K562 (cell line): ENCODE data around the gene SIK3. TPM values are rescaled to one million over a fixed set of nuclear protein-coding genes. Genes with fewer than 3 reads are reported as not detected.

Source experiments
- ATAC-seq: fragments of 200-7000 bp; cut with Tn5 transposase; 3 replicates; pipeline ENCODE4 v1.9.1; 2020; ENCODE audit warnings: moderate library complexity
- BruUV-seq: library from RNA; stranded (reverse); fragments of 400-500 nt; replicated peaks from 2 replicates; lab custom pipeline; 2021; lab: Mats Ljungman, UMichigan
- CTCF ChIA-PET: fragments of 300-600 bp; formaldehyde crosslinking; extraction: SDS; loops from one replicate; lab custom pipeline; 2021; ENCODE audit warnings: low intra/inter-chr PET ratio; lab: Yijun Ruan, JAX
- POLR2A ChIA-PET: fragments of 300-600, 350-650 bp; sonication (Branson Sonifier 250); formaldehyde crosslinking; extraction: SDS; loops from one replicate; lab custom pipeline; 2021; ENCODE audit warnings: antibody characterized with exemption, inconsistent platforms; lab: Yijun Ruan, JAX
- DNase-seq, 4 experiments: peaks; one replicate each; pipeline versions ENCODE4 v3.0.0 to v3.0.0-alpha.2; 2011 to 2018; ENCODE audit warnings: low spot score in 3 of 4, mixed read lengths in 3 of 4; ENCODE audit errors: extremely low read depth in 1 of 4
- FAIRE-seq: peaks from 2 replicates; lab custom pipeline; 2011; peaks lifted over from hg19 to GRCh38; lab: Jason Lieb, UNC
- H2AFZ ChIP-seq: 2 replicates; pipeline ENCODE4 v1.6.0; 2011; ENCODE audit warnings: low read depth, low read length, control low read depth, inconsistent platforms
- H3K27ac ChIP-seq: fragments of 200-600 bp; 3 replicates; pipeline ENCODE4 v1.8.0; 2011; ENCODE audit warnings: low read depth, mild to moderate bottlenecking, control low read depth, inconsistent platforms, low read length, moderate library complexity, mixed read lengths; ENCODE audit errors: extremely low read depth
- H3K27me3 ChIP-seq, 2 experiments: fragments of 300-600 bp in 1 of 2; 2 replicates in 1 of 2; 3 replicates in 1 of 2; pipeline versions ENCODE4 v1.6.0 to v1.8.0; 2011; ENCODE audit warnings: inconsistent platforms in 2 of 2, low read length in 2 of 2, mild to moderate bottlenecking in 1 of 2, mixed read lengths in 1 of 2, moderate library complexity in 1 of 2; ENCODE audit not compliant: control insufficient read depth in 2 of 2, insufficient read depth in 2 of 2
- H3K36me3 ChIP-seq: fragments of 300-600 bp; 3 replicates; pipeline ENCODE4 v1.8.0; 2011; ENCODE audit warnings: mild to moderate bottlenecking, low read length, inconsistent platforms; ENCODE audit not compliant: control insufficient read depth, insufficient read depth
- H3K4me1 ChIP-seq, 2 experiments: fragments of 200-600 bp in 1 of 2; replicated peaks in 1 of 2; 2 replicates in 1 of 2; 3 replicates in 1 of 2; pipeline versions ENCODE4 v1.5.1 to v1.8.0; 2011; ENCODE audit warnings: inconsistent platforms in 2 of 2, low read length in 2 of 2, mild to moderate bottlenecking in 1 of 2, mixed read lengths in 1 of 2, moderate library complexity in 1 of 2; ENCODE audit not compliant: control insufficient read depth in 2 of 2, insufficient read depth in 2 of 2
- H3K4me2 ChIP-seq: 2 replicates; pipeline ENCODE4 v1.6.1; 2011; ENCODE audit warnings: low read length, control low read depth, inconsistent platforms, mixed read lengths; ENCODE audit not compliant: insufficient read depth
- H3K4me3 ChIP-seq: fragments of 200-600 bp; sonication (generic), shearing (Covaris generic); 2 replicates; pipeline ENCODE4 v1.5.1; 2016; ENCODE audit warnings: control low read depth, inconsistent platforms
- H3K79me2 ChIP-seq: fragments of 200-600 bp; 3 replicates; pipeline ENCODE4 v1.8.0; 2011; ENCODE audit warnings: low read length, inconsistent platforms; ENCODE audit not compliant: control insufficient read depth, insufficient read depth
- H3K9ac ChIP-seq, 2 experiments: 2 replicates each; pipeline versions ENCODE4 v1.6.0 to v1.6.1; 2011; ENCODE audit warnings: low read depth in 2 of 2, low read length in 2 of 2, control low read depth in 1 of 2, inconsistent platforms in 1 of 2, mild to moderate bottlenecking in 1 of 2, mixed read lengths in 1 of 2; ENCODE audit not compliant: insufficient read depth in 1 of 2
- H3K9me1 ChIP-seq: one replicate; pipeline ENCODE4 v1.6.0; 2011; ENCODE audit warnings: inconsistent platforms, mild to moderate bottlenecking, low read length, moderate library complexity; ENCODE audit not compliant: control insufficient read depth, insufficient read depth
- H3K9me3 ChIP-seq: replicated peaks from 2 replicates; pipeline ENCODE4 v1.5.1; 2011; ENCODE audit warnings: low read depth, low read length, inconsistent platforms; ENCODE audit not compliant: control insufficient read depth, insufficient read depth
- H4K20me1 ChIP-seq: replicated peaks from 2 replicates; pipeline ENCODE4 v1.6.1; 2011; ENCODE audit warnings: low read length, inconsistent platforms, mixed read lengths; ENCODE audit not compliant: control insufficient read depth, insufficient read depth
- ARID1B ChIP-seq: fragments of 450-650 bp; IDR thresholded peaks from 2 replicates; pipeline ENCODE4 v1.6.1; 2016; ENCODE audit warnings: antibody characterized with exemption, mild to moderate bottlenecking, inconsistent platforms
- BACH1 ChIP-seq: fragments of 200-800 bp; sonication (Bioruptor generic); IDR thresholded peaks from 2 replicates; pipeline ENCODE4 v1.6.1; 2016; ENCODE audit warnings: missing genetic modification characterization, missing compliant biosample characterization
- ELF4 ChIP-seq: fragments of 450-650 bp; formaldehyde crosslinking; IDR thresholded peaks from 2 replicates; pipeline ENCODE4 v1.4.0; 2022; ENCODE audit warnings: missing genetic modification characterization
- HEY1 ChIP-seq: fragments of 250-450 bp; sonication (Bioruptor Pico); IDR thresholded peaks from 2 replicates; pipeline ENCODE4 v1.5.0; 2020; ENCODE audit warnings: mild to moderate bottlenecking, moderate library complexity, borderline replicate concordance
- KAT8 ChIP-seq: fragments of 450-650 bp; IDR thresholded peaks from 2 replicates; pipeline ENCODE4 v1.6.1; 2016; ENCODE audit warnings: low read depth, mild to moderate bottlenecking
- KLF6 ChIP-seq: fragments of 250-450 bp; sonication (Bioruptor Pico); IDR thresholded peaks from 2 replicates; pipeline ENCODE4 v1.4.0; 2020; ENCODE audit warnings: mild to moderate bottlenecking, moderate library complexity, borderline replicate concordance
- L3MBTL2 ChIP-seq: fragments of 450-650 bp; IDR thresholded peaks from 2 replicates; pipeline ENCODE4 v1.6.1; 2016; ENCODE audit warnings: mild to moderate bottlenecking, moderate library complexity
- MEIS2 ChIP-seq: fragments of 450-650 bp; IDR thresholded peaks from 2 replicates; pipeline ENCODE4 v1.6.1; 2014; ENCODE audit warnings: mild to moderate bottlenecking; ENCODE audit not compliant: partially characterized antibody
- MXI1 ChIP-seq: IDR thresholded peaks from 2 replicates; pipeline ENCODE4 v1.6.1; 2011; ENCODE audit warnings: low read depth, mild to moderate bottlenecking, improper control_type of control experiment, low read length
- MYBL2 ChIP-seq, 2 experiments: fragments of 450-650 bp in 1 of 2; sonication (generic) in 1 of 2; formaldehyde crosslinking in 1 of 2; IDR thresholded peaks; 2 replicates each; pipeline versions ENCODE4 v1.6.1 to v1.8.1; 2017 to 2022; ENCODE audit warnings: borderline replicate concordance in 1 of 2, inconsistent platforms in 1 of 2, low read depth in 1 of 2, mild to moderate bottlenecking in 1 of 2, missing genetic modification reagents in 1 of 2, moderate library complexity in 1 of 2
- RBM25 ChIP-seq: fragments of 200-400 bp; formaldehyde crosslinking; IDR thresholded peaks from 2 replicates; pipeline ENCODE4 v1.6.1; 2018; ENCODE audit warnings: low read length, low read depth, moderate library complexity; ENCODE audit not compliant: severe bottlenecking
- ZBTB17 ChIP-seq: fragments of 450-650 bp; formaldehyde crosslinking; IDR thresholded peaks from 2 replicates; pipeline ENCODE4 v1.4.0; 2020; ENCODE audit warnings: mild to moderate bottlenecking
- ZEB2 ChIP-seq: fragments of 450-650 bp; IDR thresholded peaks from 2 replicates; pipeline ENCODE4 v1.6.1; 2016
- ZKSCAN3 ChIP-seq: fragments of 250-450 bp; sonication (Bioruptor Pico); IDR thresholded peaks from 2 replicates; pipeline ENCODE4 v1.4.0; 2020
- ZNF175 ChIP-seq: fragments of 200-800 bp; sonication (Bioruptor generic); IDR thresholded peaks from 2 replicates; pipeline ENCODE4 v1.6.1; 2016; ENCODE audit warnings: low read depth, mild to moderate bottlenecking, missing genetic modification characterization, missing compliant biosample characterization
- WGBS: fragments of 100-300 bp; shearing (Covaris generic); methylation state at CpG from one replicate; pipeline ENCODE4 v1.1.6; 2016; ENCODE audit warnings: low coverage, mixed read lengths; ENCODE audit not compliant: insufficient coverage; ENCODE audit errors: missing lambda C conversion rate; 5-methylcytosine and 5-hydroxymethylcytosine counted together
- in situ Hi-C: fragments of 300-500 bp; cut with MboI; formaldehyde crosslinking; loops from 4 replicates; pipeline ENCODE4 v1.15.0; 2018; ENCODE audit warnings: inconsistent platforms, mixed read lengths
- intact Hi-C: fragments of 100-400 bp; cut with micrococcal nuclease; formaldehyde crosslinking; loops from 2 replicates; pipeline ENCODE4 v1.14.2; 2022
- polyA plus RNA-seq, 8 experiments: library from polyadenylated mRNA; depleted of rRNA in 4 of 8; stranded (reverse) in 5 of 8; unstranded in 3 of 8; fragments of >200 nt; fragmentation: Nextera tagmentation in 2 of 8; fragmentation: Illumina TruSeq in 1 of 8; extraction: Ambion mirVana in 2 of 8; extraction: Trizol in 1 of 8; gene quantifications; 2 replicates each; pipeline versions ENCODE4 v1.2.1 to v1.2.3, GENCODE V29; 2011 to 2014; ENCODE audit warnings: inconsistent platforms in 1 of 8, missing spikeins in 1 of 8
- total RNA-seq, 7 experiments: library from RNA; depleted of rRNA in 6 of 7; stranded (reverse); fragments of >200 nt in 6 of 7; fragmentation: Illumina TruSeq in 2 of 7; extraction: Trizol in 2 of 7; gene quantifications; 2 replicates each; pipeline versions ENCODE4 v1.2.1 to v1.2.3, GENCODE V29; 2011 to 2021; ENCODE audit warnings: low replicate concordance in 1 of 7
- TF ChIP-seq, protein P1 (sequence below): fragments of 450-650 bp; formaldehyde crosslinking; IDR thresholded peaks from 2 replicates; pipeline ENCODE4 v1.4.0; 2020; ENCODE audit warnings: mild to moderate bottlenecking
- TF ChIP-seq, protein P2 (sequence below): fragments of 150-350 bp; IDR thresholded peaks from 2 replicates; pipeline ENCODE4 v1.6.1; 2014; ENCODE audit warnings: low read depth, mild to moderate bottlenecking, low read length, borderline replicate concordance

Gene SIK3
- total and polyA plus RNA-seq, 9 of the 15 experiments (the other 6 are each of a cell fraction or from before 2014, with no cell fraction given), result 1.6 to 21.6 (median 8.0) TPM

DNA sequence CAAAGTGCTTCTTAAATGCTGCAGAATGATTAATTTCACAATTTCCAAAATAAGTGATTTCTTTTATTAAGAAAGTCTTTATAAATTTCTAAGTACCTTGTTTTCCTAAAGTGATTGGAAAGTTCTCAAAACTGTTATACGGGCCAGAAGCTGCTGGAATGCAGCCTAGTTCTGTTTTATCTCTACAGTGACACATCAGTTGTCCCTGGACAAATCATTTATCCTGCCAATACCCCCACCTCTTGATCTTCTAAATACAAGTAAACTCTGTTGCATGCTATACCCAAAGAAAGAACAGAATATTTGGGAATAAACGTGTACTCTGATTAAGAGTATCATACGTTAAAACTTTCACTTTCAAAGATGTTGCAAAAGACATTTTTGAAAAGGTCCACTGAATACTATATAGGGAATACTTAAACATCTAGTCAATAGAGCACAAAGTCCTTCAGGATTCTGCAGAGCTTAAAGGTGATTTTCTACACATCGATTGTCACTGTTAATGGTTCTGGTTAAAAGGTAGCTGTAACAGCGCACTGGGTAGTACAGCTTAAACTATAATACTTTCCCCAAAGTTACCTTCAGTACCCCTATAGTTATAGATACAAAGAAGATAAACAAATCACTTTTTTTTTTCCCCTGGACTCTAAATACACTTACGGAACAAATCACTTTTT is 168.7 kb downstream of the SIK3 start:
- H3K79me2 ChIP-seq, result no peaks in the 10 kb centered on the region
- TF ChIP-seq KAT8, result no peak
- no peak for TF ChIP-seq RBM25
- no peak for TF ChIP-seq ELF4 (CRISPR knock-in tag)
- no peak for TF ChIP-seq ZKSCAN3 (CRISPR knock-in tag)
- TF ChIP-seq, protein P1, sequence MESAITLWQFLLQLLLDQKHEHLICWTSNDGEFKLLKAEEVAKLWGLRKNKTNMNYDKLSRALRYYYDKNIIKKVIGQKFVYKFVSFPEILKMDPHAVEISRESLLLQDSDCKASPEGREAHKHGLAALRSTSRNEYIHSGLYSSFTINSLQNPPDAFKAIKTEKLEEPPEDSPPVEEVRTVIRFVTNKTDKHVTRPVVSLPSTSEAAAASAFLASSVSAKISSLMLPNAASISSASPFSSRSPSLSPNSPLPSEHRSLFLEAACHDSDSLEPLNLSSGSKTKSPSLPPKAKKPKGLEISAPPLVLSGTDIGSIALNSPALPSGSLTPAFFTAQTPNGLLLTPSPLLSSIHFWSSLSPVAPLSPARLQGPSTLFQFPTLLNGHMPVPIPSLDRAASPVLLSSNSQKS (CRISPR knock-in tag), result no peak
- TF ChIP-seq MEIS2, result peak; percentile 46
- TF ChIP-seq, protein P2, sequence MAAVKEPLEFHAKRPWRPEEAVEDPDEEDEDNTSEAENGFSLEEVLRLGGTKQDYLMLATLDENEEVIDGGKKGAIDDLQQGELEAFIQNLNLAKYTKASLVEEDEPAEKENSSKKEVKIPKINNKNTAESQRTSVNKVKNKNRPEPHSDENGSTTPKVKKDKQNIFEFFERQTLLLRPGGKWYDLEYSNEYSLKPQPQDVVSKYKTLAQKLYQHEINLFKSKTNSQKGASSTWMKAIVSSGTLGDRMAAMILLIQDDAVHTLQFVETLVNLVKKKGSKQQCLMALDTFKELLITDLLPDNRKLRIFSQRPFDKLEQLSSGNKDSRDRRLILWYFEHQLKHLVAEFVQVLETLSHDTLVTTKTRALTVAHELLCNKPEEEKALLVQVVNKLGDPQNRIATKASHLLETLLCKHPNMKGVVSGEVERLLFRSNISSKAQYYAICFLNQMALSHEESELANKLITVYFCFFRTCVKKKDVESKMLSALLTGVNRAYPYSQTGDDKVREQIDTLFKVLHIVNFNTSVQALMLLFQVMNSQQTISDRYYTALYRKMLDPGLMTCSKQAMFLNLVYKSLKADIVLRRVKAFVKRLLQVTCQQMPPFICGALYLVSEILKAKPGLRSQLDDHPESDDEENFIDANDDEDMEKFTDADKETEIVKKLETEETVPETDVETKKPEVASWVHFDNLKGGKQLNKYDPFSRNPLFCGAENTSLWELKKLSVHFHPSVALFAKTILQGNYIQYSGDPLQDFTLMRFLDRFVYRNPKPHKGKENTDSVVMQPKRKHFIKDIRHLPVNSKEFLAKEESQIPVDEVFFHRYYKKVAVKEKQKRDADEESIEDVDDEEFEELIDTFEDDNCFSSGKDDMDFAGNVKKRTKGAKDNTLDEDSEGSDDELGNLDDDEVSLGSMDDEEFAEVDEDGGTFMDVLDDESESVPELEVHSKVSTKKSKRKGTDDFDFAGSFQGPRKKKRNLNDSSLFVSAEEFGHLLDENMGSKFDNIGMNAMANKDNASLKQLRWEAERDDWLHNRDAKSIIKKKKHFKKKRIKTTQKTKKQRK, result no peak
- TF ChIP-seq MXI1, result no peak
- TF ChIP-seq ZNF175 (CRISPR knock-in tag), result no peak
- peak; percentile 19; the same call in 1 of the 2 replicates for TF ChIP-seq ARID1B
- no peak for TF ChIP-seq MYBL2 (IDR thresholded peaks at IDR 0.05; ENCODE audit: low read depth)
- TF ChIP-seq MYBL2 (CRISPR knock-in tag; IDR thresholded peaks at IDR 0.05; ENCODE audit: borderline replicate concordance), result no peak
- no peak for TF ChIP-seq HEY1 (CRISPR knock-in tag)
- TF ChIP-seq BACH1, result no peak
- TF ChIP-seq ZBTB17 (CRISPR knock-in tag), result no peak
- TF ChIP-seq KLF6, result no peak
- no peak for TF ChIP-seq ZEB2
- TF ChIP-seq L3MBTL2, result no peak

More for the DNA sequence above, 168.7 kb downstream of the SIK3 start:
- ChIA-PET POLR2A (interaction anchor here (0.6 to 1.3 kb wide), 5 partner anchors 13 to 168 kb away, joined by 3 to 4 read pairs (median 4); no protein-coding TSS in a partner anchor), CTCF (no interaction called here)
- Histone ChIP-seq H3K4me2 (no peak overlapping the region), H3K9me1 (no peaks in the 10 kb centered on the region), H3K4me1 (peaks cover 3 to 31% of the 10 kb centered on the region in 2 experiments), H3K9ac (no peak overlapping the region), H4K20me1 (no peaks in the 10 kb centered on the region), H3K27ac (no peak overlapping the region), H2AFZ (no peak overlapping the region), H3K36me3 (peaks cover 20% of the 10 kb centered on the region; the same call in 2 of the 3 replicates), H3K27me3 (no peaks in the 10 kb centered on the region), H3K9me3 (no peaks in the 10 kb centered on the region), H3K4me3 (no peak overlapping the region)
- ATAC-seq, result peak; percentile 42; the same call in 2 of the 3 replicates
- intact Hi-C loops (no loop called here), in situ Hi-C loops (no loop called here)
- 28% methylated on average over 6 of the region's 6 CpGs for WGBS
- BruUV-seq, result no TSS peak
- FAIRE-seq, result peak; percentile 55
- DNase-seq, result peak in 1 of 4 experiments; percentile 15
